K562 (cell line): ENCODE results near the gene LMO2. TPM values are rescaled to one million over a fixed set of nuclear protein-coding genes. Genes with fewer than 3 reads are reported as not detected.

Source experiments
- BRD9 ChIP-seq: fragments of 450-650 bp; IDR thresholded peaks from 2 replicates; pipeline ENCODE4 v1.6.1; 2018; ENCODE audit warnings: low read depth; ENCODE audit not compliant: partially characterized antibody
- C11orf30 ChIP-seq: fragments of 450-650 bp; IDR thresholded peaks from 2 replicates; pipeline ENCODE4 v1.6.1; 2016; ENCODE audit warnings: low read depth, mild to moderate bottlenecking
- CBX2 ChIP-seq: fragments of 200-600 bp; sonication (generic); IDR thresholded peaks from one replicate; pipeline ENCODE4 v1.6.1; 2012; ENCODE audit warnings: mild to moderate bottlenecking, low read length, inconsistent platforms; ENCODE audit not compliant: insufficient read depth, poor library complexity, severe bottlenecking
- CC2D1A ChIP-seq: fragments of 450-650 bp; IDR thresholded peaks from 2 replicates; pipeline ENCODE4 v1.6.1; 2017; ENCODE audit warnings: mild to moderate bottlenecking
- CHD1 ChIP-seq: fragments of 200-600 bp; sonication (generic); IDR thresholded peaks from one replicate; pipeline ENCODE4 v1.6.1; 2012; ENCODE audit warnings: mild to moderate bottlenecking, moderate library complexity, low read length, inconsistent platforms
- DPF2 ChIP-seq: fragments of 450-650 bp; IDR thresholded peaks from 2 replicates; pipeline ENCODE4 v1.6.1; 2016
- E2F4 ChIP-seq: sonication (generic); formaldehyde crosslinking; IDR thresholded peaks from 2 replicates; pipeline ENCODE4 v1.8.0; 2022; ENCODE audit warnings: mild to moderate bottlenecking, low read depth, missing genetic modification reagents
- ETV5 ChIP-seq: sonication (generic); formaldehyde crosslinking; IDR thresholded peaks from 2 replicates; pipeline ENCODE4 v1.4.0; 2020; ENCODE audit warnings: low read depth, mild to moderate bottlenecking, missing genetic modification reagents
- GMEB1 ChIP-seq: fragments of 250-450 bp; sonication (Bioruptor Pico); IDR thresholded peaks from 2 replicates; pipeline ENCODE4 v1.4.0; 2020; ENCODE audit warnings: mild to moderate bottlenecking
- LEF1 ChIP-seq: fragments of 450-650 bp; IDR thresholded peaks from 2 replicates; pipeline ENCODE4 v1.6.1; 2016; ENCODE audit warnings: mild to moderate bottlenecking
- MAFF ChIP-seq: IDR thresholded peaks from 2 replicates; pipeline ENCODE4 v1.6.1; 2012; ENCODE audit warnings: low read length, improper control_type of control experiment
- MED1 ChIP-seq: sonication (generic); formaldehyde crosslinking; IDR thresholded peaks from 2 replicates; pipeline ENCODE4 v1.8.1; 2023; ENCODE audit warnings: missing genetic modification reagents, borderline replicate concordance
- MYBL2 ChIP-seq, 2 experiments: fragments of 450-650 bp in 1 of 2; sonication (generic) in 1 of 2; formaldehyde crosslinking in 1 of 2; IDR thresholded peaks; 2 replicates each; pipeline versions ENCODE4 v1.6.1 to v1.8.1; 2017 to 2022; ENCODE audit warnings: borderline replicate concordance in 1 of 2, inconsistent platforms in 1 of 2, low read depth in 1 of 2, mild to moderate bottlenecking in 1 of 2, missing genetic modification reagents in 1 of 2, moderate library complexity in 1 of 2
- POLR2B ChIP-seq: fragments of 450-650 bp; IDR thresholded peaks from 2 replicates; pipeline ENCODE4 v1.6.1; 2018; ENCODE audit warnings: low read depth; ENCODE audit not compliant: partially characterized antibody
- PURB ChIP-seq: sonication (generic); formaldehyde crosslinking; IDR thresholded peaks from 2 replicates; pipeline ENCODE4 v1.9.0; 2021; ENCODE audit warnings: low read depth, mild to moderate bottlenecking, missing genetic modification reagents
- SMAD4 ChIP-seq: fragments of 250-450 bp; sonication (Bioruptor Pico); conservative IDR thresholded peaks from 2 replicates; pipeline ENCODE4 v1.8.0; 2021; ENCODE audit warnings: inconsistent platforms, mild to moderate bottlenecking, moderate library complexity
- TAF1 ChIP-seq: IDR thresholded peaks from 2 replicates; pipeline ENCODE4 v1.6.1; 2011; ENCODE audit warnings: mild to moderate bottlenecking, low read length, moderate library complexity; ENCODE audit not compliant: insufficient read depth, control insufficient read depth, severe bottlenecking; ENCODE audit errors: extremely low read depth
- TEAD2 ChIP-seq: fragments of 450-650 bp; IDR thresholded peaks from 2 replicates; pipeline ENCODE4 v1.6.1; 2016; ENCODE audit warnings: missing genetic modification characterization, control low read depth, missing compliant biosample characterization
- VEZF1 ChIP-seq: fragments of 200-800 bp; sonication (Bioruptor generic); IDR thresholded peaks from 2 replicates; pipeline ENCODE4 v1.6.1; 2017; ENCODE audit warnings: missing genetic modification characterization, missing compliant biosample characterization
- XRCC3 ChIP-seq: fragments of 450-650 bp; IDR thresholded peaks from 2 replicates; pipeline ENCODE4 v1.6.1; 2017; ENCODE audit warnings: mild to moderate bottlenecking, moderate library complexity
- XRCC5 ChIP-seq: fragments of 200-400 bp; formaldehyde crosslinking; IDR thresholded peaks from 2 replicates; pipeline ENCODE4 v1.6.1; 2017; ENCODE audit warnings: low read depth, mild to moderate bottlenecking, low read length
- ZBTB26 ChIP-seq: fragments of 450-650 bp; formaldehyde crosslinking; IDR thresholded peaks from 2 replicates; pipeline ENCODE4 v1.4.0; 2022; ENCODE audit warnings: missing genetic modification characterization
- ZNF239 ChIP-seq: fragments of 250-450 bp; sonication (Bioruptor Pico); IDR thresholded peaks from 2 replicates; pipeline ENCODE4 v1.4.0; 2020; ENCODE audit warnings: mild to moderate bottlenecking
- ZNF583 ChIP-seq: fragments of 250-450 bp; sonication (Bioruptor Pico); IDR thresholded peaks from 2 replicates; pipeline ENCODE4 v1.4.0; 2020
- ZNF644 ChIP-seq: fragments of 200-800 bp; sonication (Bioruptor generic); IDR thresholded peaks from 2 replicates; pipeline ENCODE4 v1.6.1; 2016; ENCODE audit warnings: low read depth, missing genetic modification characterization, missing compliant biosample characterization
- polyA plus RNA-seq, 8 experiments: library from polyadenylated mRNA; depleted of rRNA in 4 of 8; stranded (reverse) in 5 of 8; unstranded in 3 of 8; fragments of >200 nt; fragmentation: Nextera tagmentation in 2 of 8; fragmentation: Illumina TruSeq in 1 of 8; extraction: Ambion mirVana in 2 of 8; extraction: Trizol in 1 of 8; gene quantifications; 2 replicates each; pipeline versions ENCODE4 v1.2.1 to v1.2.3, GENCODE V29; 2011 to 2014; ENCODE audit warnings: inconsistent platforms in 1 of 8, missing spikeins in 1 of 8
- total RNA-seq, 7 experiments: library from RNA; depleted of rRNA in 6 of 7; stranded (reverse); fragments of >200 nt in 6 of 7; fragmentation: Illumina TruSeq in 2 of 7; extraction: Trizol in 2 of 7; gene quantifications; 2 replicates each; pipeline versions ENCODE4 v1.2.1 to v1.2.3, GENCODE V29; 2011 to 2021; ENCODE audit warnings: low replicate concordance in 1 of 7

LMO2 gene
- total and polyA plus RNA-seq, 9 of the 15 experiments (the other 6 are each of a cell fraction or from before 2014, with no cell fraction given) = 6.9 to 126 (median 91.5) TPM

- TF ChIP-seq XRCC5 = no peak
- TF ChIP-seq ZBTB26 = no peak
- TF ChIP-seq C11orf30 = no peak
- no peak for TF ChIP-seq ZNF239 (CRISPR knock-in tag)
- no peak for TF ChIP-seq GMEB1 (CRISPR knock-in tag)
- no peak for TF ChIP-seq CHD1
- no peak for TF ChIP-seq CC2D1A
- no peak for TF ChIP-seq MED1 (CRISPR knock-in tag)
- no peak for TF ChIP-seq ETV5 (CRISPR knock-in tag)
- TF ChIP-seq MAFF = no peak
- no peak for TF ChIP-seq CBX2
- no peak for TF ChIP-seq XRCC3
- TF ChIP-seq SMAD4 (CRISPR knock-in tag) = peak; percentile 77
- TF ChIP-seq ZNF583 (CRISPR knock-in tag) = no peak; the same call in 1 of the 2 replicates
- peak; percentile 4 for TF ChIP-seq TAF1
- no peak for TF ChIP-seq TEAD2
- TF ChIP-seq ZNF644 (tag) = no peak
- no peak for TF ChIP-seq PURB (CRISPR knock-in tag)
- no peak for TF ChIP-seq VEZF1 (CRISPR knock-in tag)
- TF ChIP-seq E2F4 (CRISPR knock-in tag) = no peak
- peak; percentile 36 for TF ChIP-seq POLR2B
- TF ChIP-seq DPF2 = no peak
- no peak for TF ChIP-seq MYBL2 (IDR thresholded peaks at IDR 0.05; ENCODE audit: low read depth)
- TF ChIP-seq MYBL2 (CRISPR knock-in tag; IDR thresholded peaks at IDR 0.05; ENCODE audit: borderline replicate concordance) = no peak
- TF ChIP-seq LEF1 = no peak
- TF ChIP-seq BRD9 = peak; percentile 48
These were observed at the start of gene LMO2 (continued) for GRCh38 chr11:33891714-33892327.
